UCSD-AML1 (cell line): ENCODE results near the gene ATXN7L1.

ENCODE experiments used
- DNase-seq: peaks from one replicate; lab custom pipeline; 2025; ENCODE audit not compliant: unreplicated experiment; lab: John Stamatoyannopoulos, UW

ATXN7L1 gene

DNA sequence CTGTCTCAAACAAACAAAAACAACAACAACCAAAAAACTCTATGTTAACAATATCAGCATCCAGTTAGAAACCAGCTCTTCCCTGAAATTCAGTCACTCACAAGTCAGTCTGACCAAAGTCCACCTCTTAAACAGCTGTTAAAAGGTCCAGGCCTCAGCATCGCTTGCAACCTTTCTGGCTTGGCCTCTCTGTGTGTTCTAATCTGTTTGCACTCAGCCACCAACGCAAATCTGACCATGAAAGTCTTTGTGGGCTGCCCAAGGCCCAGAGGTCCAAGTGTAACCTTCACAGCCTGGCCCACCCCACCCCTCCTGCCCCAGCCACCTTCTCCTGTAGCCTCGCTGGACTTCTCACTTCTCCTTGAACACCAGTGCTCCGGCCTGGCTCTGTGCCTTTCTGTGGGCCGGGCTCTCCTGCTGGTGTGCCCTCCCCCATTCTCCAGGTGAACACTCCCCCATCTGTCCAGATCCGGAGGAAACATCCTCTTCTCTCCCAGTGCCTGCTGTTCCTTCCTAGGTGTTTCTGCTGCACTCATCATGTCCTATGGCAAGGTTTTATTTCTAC lies 222.9 kb downstream of the ATXN7L1 start:
- DNase-seq = no peak

DNA sequence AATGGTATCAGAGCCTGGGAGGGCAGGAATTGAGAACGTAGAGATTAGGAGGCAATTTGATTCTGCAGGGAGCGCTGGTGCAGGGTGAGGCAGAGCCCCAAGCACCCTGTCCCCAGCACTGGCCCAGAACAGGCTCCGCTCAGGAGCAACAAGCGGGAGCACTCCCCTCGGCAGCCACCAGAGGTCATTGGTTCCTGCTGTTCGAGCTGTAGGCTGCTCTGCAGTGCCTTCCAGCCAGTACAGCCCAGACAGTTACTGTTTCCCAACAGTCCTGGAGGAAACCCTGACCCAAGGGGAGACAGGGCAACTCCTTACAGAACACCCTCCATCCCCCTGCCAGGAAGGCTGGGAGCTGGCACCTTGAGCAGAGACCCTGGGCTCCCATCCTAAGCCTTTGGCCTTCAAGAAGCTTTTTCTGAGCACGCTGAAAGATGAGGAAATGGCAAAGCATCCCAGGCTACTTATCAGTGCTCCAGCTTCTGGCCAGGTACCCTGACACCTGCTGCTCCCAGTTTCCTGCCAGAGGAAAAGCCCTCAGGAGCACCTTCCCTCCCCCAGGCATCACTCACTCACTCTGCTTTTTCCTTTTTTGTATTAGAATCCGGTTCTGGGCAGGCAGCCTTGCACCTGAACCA lies 223.9 kb downstream of the ATXN7L1 start:
- DNase-seq = peak; percentile 34

DNA sequence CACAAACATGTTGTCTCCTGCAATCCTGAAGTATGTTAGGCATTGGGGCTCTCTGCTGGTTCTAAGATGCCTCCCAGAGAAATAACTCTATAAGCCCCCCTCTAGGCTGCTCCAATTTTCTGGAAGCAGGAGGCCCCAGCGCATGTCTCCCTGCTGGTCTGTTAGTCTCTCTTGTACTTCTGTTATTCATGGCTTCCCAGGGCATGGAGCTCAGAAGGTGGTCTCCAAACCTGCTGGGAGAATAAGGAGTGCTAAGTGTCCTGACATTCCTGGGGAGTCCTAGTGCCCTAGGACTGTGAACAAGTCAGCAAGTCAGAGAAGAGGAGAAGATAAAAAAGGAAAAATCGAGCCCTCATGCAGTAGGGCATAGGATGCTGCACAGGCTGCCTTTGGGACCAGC lies 224.6 kb downstream of the ATXN7L1 start:
- DNase-seq = no peak

DNA sequence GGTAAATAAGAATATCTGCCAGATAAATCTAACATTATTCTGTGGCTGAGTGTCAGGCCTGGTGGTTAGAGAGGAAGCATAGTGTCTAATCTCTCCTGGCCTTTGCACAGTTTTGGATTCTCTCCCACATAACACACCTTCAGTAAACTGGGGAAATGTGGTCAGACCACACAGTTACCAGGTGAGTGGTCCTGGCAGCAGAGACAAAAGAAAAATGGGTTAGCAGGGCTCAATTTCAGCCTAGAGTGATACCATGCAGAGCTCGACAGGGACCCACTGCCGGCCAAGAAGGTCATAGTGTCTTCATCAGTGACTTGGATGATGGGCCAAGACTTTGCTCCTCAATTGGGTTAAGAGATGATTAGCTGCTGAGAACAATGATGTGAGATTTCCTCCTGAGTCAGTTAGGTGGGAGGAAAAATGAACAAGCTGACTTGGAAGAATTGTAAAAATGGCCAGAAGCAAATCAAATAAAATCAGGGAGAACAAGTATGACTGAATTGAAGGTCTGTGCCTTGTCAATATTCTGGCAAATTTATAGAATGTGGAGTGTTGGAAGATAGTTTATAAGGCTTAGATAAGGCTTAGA lies 225.9 kb downstream of the ATXN7L1 start:
- DNase-seq = no peak

DNA sequence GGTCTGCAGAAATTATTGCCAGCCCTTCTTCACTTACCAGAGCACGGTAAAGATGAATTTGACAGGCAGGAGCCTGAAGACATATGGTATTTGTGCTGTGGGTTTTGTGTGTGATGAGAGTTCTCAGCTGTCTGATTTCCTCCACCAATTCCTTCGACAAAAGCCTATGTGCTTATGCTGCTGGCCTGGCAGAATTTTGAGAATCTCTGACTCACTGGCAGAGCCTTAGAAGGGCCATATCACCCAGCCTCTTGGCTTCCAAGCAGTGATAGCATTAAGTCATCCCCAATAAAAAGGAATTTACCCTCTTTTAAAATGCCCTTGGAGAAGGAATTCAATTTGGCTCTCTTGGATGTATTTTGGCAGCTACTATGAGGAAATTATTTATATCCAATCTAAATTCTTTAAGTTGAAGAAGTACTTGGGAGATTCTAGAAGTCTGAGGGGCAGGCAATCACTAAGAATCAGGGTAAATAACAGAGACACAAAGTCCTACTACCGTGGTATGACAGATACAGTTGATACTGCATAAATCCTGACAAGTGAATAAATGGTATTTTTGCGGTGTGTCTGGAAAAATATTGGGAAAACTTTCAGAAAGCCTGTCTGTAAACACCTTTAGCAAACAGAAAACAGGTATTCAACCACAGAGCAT lies 226.5 kb downstream of the ATXN7L1 start:
- DNase-seq = no peak

DNA sequence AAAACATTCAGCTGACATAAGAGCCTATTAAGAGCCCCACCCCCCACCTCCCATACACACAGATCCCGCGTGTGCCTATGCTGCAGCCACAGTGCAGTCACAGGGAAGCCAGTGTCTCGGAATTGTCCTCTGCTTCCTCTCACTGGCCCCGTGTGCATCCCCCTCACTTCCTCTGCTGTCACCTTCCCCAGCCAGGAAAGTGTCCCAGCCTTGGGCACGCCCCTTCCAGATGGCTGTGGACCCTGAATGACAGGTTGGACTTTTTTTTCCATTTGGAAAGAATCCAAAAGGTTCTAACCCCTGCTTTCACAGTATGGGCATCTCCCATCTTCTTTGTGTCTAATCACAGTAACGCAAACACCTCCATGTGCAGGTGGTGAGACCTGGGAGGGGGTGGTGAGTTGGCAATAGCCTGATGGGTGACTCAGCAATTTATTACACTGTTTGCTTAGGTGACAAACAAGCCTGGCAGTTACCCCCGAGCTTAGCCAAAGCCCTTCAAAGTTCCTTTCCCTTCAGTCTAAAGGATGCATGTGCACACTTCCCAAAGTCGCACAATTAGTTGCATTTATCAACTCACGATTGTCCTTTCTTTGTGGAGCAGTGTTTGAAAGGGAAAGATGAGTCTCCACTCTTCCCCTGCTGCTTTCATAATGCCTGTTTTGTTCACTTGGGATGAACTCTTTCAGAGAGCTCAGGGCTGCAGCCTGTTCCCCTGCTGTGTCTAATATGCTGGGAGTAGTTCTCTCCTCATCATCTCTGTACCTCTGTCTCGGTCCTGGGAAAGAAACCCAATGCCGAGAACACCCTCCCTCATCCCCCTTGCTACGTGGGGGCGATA lies 227.6 kb downstream of the ATXN7L1 start:
- DNase-seq = peak; percentile 14

DNA sequence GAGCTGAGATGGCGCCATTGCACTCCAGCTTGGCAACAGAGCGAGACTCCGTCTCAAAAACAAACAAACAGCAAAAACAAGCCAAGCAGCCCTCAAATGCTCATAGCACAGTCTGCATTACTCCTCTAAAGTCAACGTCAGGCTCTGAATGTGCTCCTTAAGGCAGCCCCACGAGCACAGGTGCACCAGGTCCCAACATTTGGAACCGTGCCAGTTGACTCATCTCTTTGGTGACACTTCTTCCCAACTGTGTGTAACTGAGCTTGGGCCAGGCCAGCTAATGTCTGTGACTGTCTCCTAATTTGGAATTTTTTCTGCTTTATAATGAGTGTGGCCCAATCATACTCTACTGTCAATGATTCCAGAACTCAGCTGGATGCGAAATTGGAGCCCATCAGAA lies 228.8 kb downstream of the ATXN7L1 start:
- DNase-seq = no peak

DNA sequence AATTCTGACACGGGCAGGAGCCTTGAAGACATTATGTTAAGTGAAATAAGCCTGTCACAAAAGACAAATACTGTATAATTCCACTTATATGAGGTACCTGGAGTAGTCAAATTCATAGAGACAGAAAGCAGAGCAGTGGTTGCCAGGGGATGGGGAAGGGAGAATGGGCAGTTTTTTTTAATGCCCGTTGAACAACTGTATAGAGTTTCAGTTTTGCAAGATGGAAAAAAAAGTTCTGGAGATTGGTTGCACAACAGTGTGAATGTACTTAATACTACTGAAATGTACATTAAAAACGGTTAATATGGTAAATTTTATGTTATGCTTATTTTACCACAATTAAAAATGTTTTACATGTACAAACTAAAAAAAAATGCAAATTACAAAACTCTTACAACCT lies 231.5 kb downstream of the ATXN7L1 start:
- DNase-seq = no peak

DNA sequence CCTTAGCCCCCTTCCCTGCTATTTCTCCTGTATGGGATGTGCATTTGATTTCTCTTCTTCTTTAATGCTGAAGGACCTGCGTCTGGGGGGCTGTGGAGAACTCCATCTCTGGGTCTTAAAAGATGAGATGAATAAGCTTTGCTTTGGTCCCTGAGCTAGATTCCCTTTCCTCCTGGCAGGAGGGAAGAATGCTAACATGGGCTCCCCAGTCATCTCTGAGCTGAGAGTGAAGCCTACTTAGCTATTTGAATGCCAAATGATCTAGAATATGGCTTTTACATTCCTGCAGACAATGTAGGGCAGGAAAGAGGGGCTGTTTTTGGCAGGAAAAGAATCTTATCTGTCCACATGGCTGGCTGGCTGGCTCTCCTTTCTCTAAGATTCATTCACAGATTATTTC lies 232.5 kb downstream of the ATXN7L1 start:
- no peak for DNase-seq

DNA sequence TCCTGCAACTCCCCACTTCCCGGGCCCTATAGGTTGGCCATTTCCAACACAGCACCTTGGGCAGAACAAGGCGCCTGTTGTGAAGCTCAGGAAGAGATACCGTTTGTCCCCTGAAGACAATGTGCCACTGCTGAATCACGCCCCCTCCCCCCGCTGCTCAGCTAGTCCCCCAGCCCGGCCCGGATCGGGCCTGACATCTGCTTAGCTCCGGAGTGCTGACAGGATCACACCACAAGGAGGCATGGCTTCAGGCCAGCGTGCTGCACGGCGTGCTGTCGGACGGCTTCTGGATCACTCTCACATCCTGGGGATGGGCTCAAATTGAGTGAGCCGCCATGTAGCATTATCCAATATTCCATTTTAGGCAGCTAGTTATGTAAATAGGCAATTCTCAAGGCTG lies 233.0 kb downstream of the ATXN7L1 start:
- no peak for DNase-seq

DNA sequence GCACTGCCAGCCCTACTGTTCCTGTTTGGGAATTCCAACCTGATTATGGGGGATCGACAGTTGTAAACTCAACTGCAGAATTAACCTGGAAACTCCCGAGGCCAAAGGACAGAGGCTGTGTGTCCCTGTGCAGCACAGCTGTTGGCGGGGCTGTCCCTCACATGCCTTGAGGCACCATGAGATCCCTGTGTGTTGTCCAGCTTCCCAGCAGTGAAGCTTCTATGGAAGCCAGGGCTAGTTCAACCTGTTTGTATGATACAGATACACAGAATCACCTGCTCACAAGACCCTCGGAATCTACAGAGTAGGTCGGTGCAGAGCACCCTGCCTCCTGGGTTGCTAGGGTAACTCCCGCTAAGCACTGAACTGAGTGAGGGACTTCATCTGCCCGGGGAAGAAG lies 234.1 kb downstream of the ATXN7L1 start:
- no peak for DNase-seq

DNA sequence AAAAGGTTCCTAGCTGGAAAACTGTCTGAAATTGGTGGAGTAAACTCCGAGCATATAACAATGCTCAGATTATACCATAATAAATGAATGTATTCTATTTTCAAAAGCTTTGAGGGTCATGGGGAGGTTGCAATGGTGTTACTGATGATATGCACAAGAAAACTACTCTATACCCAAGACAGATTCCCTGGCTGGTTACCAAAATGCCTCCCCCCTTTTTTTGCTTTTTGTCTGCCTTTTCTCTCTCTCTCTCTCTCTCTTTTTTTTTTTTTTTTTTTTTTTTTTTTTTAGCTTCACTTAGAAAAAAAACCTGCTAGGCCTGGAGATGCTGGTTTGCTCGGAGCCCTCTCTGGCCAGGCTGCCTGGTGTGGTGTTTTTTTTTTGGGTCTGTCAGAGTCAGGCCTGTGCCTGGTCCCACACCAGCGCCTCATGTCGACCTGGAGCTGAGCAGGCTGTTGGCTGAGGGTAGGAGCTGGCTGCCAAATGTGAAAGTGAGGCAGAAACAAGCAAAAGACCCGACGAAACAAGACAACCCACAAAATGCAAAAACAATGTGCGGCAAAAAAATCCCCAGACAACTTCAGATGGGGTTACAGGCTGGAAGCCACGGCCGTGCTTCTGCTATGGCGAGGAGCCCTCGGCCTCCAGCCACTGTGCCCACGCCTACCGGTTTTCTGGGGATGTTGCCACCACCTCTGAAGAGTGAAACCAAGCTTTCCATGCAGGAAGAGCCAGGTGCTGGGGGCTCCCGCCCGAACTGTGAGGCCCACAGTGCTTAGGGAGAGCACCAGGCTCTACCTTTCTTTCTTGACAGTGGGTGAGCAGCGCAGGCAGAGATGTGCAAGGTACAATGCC lies 235.2 kb downstream of the ATXN7L1 start:
- no peak for DNase-seq

DNA sequence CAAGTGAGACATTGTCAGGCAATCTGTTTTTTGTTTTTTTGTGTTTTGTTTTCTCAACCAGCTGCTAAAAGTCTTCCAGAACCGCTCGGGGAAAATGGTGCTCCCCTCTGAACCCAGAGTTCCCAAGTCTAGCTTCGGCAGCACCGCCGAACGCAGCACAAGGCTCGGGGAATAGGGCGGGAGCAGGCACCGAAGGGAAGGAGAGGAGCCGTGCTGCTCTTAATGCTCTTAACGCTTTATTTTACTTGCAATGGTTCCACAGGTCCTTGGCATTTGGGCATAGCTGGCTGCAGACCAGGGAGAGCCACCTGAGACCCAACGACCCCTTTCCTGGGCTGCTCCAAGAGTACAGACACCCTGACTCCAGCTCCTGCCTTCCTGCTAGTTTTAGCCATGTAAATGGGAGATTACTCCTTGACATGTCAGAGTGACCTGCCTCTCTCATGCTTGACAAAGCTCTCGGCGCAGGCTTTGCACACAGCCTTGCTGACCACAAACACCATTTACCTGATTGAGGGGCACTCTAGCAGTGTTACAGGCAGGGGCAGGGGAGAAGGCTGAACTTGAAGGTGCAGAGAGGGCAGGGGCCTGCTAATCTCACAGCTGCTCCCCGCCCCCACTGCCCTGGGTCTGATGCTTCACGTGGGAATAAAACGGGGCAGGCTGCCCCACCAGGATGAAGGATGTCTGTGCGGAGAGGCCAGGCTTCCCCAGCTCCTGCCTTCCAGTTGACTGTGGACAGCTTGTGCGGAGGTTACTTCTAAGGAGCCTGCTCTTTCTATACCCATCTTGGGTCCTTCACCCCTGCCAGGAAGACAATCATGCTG lies 236.5 kb downstream of the ATXN7L1 start:
- no peak for DNase-seq

DNA sequence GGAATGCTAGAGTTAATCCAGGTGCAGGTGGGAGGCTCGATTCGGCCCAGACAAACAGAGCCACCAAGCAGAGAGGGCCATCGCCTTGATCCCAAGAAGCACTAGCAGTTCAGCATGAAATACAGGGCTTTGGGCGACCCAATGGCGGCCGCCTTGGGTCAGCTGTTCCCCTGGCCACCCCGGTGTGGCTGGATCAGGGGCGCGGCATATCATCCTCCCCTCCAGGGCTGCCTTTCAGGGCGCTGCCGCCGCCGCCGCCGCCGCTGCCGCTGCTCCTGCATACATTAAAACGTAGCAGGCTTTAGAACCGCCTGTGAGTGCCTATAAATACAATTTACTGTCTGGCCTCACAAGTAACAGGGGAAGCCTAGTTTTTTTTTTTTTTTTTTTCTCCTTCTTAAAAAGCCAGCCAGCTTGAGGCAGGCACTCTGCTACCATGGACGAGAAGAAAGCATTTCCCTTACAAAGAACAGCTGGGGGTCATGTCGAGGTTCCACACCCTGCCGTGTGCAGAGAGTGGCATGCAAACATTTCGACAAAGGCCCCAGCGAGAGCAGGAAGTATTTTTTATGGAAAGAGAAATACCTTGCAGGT lies 237.4 kb downstream of the ATXN7L1 start:
- DNase-seq = no peak

DNA sequence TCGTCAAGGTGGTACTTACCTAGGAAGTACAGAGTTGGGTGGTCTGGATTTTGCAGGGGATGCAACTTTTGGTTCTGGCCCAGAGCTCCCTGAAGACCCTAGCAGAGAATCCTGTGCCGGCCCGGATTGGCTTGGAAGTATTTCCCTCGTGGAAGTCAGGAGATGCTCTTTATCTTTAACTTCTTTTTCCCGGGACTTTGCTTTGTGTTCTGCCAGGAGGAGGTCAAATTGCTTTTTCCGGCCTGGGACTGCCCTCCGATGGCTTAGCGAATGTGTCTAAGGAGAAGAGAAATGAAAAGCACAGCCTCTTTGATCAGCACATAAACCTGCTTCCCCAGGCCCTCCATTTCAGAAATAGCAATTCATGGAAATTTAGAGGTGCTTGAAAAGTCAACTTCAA lies 238.1 kb downstream of the ATXN7L1 start:
- DNase-seq = no peak

DNA sequence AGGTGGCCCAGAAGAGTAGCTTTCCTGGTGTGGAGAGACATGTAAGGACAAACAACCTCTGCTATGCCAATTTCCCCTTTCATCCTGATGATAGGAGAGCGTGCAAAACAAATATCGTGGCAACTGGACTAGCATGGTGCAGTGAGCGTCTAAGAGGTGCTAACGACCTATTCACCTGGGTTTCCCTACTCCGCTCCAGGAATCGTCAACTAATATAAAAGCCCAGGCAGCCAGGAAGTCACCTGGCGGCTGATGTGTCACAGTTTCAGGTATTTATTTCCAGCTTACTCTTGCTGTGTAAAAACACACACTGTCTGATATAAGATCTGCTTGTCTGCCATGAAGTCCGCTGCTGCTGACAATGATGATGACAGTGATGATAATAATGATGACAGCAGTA lies 238.6 kb downstream of the ATXN7L1 start:
- no peak for DNase-seq

DNA sequence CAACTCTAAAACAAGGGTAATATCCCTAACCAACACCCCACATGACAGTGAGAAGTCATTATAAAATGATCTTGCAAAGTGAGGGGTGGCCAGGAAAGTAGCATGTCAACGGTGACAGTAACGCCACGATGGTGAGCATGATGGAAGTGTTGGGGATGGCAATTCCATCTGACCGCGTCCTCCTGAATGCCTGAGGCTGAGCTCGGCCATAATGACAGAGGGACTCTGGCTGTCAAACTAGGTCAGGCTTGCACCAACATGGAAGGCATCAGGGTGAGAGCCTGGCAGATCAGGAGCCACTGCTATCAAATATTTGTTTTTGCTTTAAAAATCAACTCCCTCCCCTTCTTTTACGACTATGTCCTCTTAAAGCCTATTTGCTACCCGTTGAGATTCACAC lies 239.4 kb downstream of the ATXN7L1 start:
- DNase-seq = no peak

DNA sequence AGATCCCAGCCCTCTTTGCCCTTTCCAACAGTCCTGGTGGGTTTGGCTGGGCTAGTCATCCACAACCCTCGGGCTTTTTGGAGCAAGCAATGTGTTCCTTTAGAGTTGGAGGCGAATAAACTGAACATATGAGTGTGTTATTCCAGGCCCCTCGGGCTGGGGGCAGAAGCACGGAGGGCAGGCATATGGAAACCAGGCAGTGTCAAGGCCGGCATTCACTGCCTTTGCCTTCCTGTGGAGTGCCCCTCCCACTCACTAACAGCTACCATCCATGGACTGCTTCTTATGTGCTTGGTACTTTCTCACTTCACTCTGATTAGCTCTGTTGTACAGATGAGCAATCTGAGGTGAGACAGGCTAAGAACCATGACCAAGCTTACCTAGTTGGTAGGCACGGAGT lies 241.2 kb downstream of the ATXN7L1 start:
- no peak for DNase-seq

DNA sequence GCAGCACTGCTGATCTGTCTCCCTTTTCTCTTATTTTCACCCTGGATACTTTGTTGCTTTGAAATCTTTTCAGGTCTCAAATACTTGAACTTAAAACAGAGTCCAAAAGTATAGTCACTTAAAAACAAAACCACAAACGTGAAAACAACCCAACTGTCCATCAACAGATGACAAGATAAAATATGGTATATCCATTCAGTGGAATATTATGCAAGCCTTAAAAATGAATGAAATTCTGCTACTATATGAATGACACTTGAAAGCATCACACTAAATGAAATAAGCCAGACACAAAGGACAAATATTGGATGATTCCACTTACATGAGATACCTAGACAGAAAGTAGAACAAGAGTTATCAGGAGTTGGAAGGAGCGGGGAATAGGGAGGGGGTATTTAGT lies 250.4 kb downstream of the ATXN7L1 start:
- no peak for DNase-seq
